ENCODE results near the gene DDB1.

DNA sequence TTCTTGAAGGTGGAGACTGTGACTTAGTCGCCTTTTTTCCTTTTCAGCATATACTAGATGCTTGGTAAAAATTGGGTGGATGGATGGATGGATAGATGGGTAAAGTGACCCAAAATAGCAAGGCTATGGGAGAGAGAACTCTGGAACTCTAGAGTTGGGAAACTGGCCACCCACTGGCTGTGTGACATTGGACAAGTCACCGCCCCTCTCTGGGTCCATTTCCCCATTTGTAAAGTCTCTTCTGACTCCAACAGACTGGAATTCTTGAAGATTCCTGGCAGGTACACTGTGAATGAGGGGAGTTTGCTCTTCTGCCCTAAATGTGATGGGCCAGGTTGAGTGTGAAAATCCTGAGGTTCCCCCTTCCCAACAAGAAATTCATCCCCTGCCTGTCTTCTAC, 8.1 kb upstream of the DDB1 start:
- TF ChIP-seq, protein P1, sequence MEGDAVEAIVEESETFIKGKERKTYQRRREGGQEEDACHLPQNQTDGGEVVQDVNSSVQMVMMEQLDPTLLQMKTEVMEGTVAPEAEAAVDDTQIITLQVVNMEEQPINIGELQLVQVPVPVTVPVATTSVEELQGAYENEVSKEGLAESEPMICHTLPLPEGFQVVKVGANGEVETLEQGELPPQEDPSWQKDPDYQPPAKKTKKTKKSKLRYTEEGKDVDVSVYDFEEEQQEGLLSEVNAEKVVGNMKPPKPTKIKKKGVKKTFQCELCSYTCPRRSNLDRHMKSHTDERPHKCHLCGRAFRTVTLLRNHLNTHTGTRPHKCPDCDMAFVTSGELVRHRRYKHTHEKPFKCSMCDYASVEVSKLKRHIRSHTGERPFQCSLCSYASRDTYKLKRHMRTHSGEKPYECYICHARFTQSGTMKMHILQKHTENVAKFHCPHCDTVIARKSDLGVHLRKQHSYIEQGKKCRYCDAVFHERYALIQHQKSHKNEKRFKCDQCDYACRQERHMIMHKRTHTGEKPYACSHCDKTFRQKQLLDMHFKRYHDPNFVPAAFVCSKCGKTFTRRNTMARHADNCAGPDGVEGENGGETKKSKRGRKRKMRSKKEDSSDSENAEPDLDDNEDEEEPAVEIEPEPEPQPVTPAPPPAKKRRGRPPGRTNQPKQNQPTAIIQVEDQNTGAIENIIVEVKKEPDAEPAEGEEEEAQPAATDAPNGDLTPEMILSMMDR (IDR thresholded peaks at IDR 0.05) = no peak
- TF ChIP-seq POLR2A (IDR thresholded peaks at IDR 0.05) (no peak), POLR2AphosphoS5 (IDR thresholded peaks at IDR 0.05) (no peak)
